GM03348 (cell line): ENCODE measurements around the gene GRIK5.
A peak's percentile ranks its signal among the peaks of the same experiment; 100 is the strongest.
"Not testable (repeated sequence)": the region's sequence is repeated elsewhere in the genome, so short reads cannot be mapped to it uniquely, and the experiment has no call there.

Source experiments
- DNase-seq: peaks from one replicate; pipeline ENCODE4 v3.0.0; 2012; ENCODE audit warnings: low spot score

The GRIK5 gene

GRCh38 chr19:42010245-42011126 is 59.5 kb downstream of the GRIK5 start:
- peak; percentile 62 for DNase-seq

- DNase-seq: no peak
These were observed 63.4 kb downstream of the GRIK5 start for GRCh38 chr19:42006569-42006968.

- DNase-seq: no peak
These were observed 64.5 kb downstream of the GRIK5 start for GRCh38 chr19:42005504-42005903.

- DNase-seq: no peak
These were observed 66.3 kb downstream of the GRIK5 start for GRCh38 chr19:42003506-42004294.

- DNase-seq: no peak
These were observed 70.2 kb downstream of the GRIK5 start for GRCh38 chr19:41999878-42000208.

- no peak for DNase-seq
These were observed 70.7 kb downstream of the GRIK5 start for GRCh38 chr19:41999071-41999877.

- peak; percentile 89 for DNase-seq
These were observed 71.6 kb downstream of the GRIK5 start for GRCh38 chr19:41998246-41999020.

- DNase-seq: no peak
These were observed 72.2 kb downstream of the GRIK5 start for GRCh38 chr19:41997851-41998229.

GRCh38 chr19:41997121-41997850 is 72.7 kb downstream of the GRIK5 start:
- peak; percentile 91 for DNase-seq

- DNase-seq: no peak
These were observed 73.8 kb downstream of the GRIK5 start for GRCh38 chr19:41995959-41996797.

- no peak for DNase-seq
These were observed 74.7 kb downstream of the GRIK5 start for GRCh38 chr19:41994994-41995958.

- DNase-seq: no peak
These were observed 75.5 kb downstream of the GRIK5 start for GRCh38 chr19:41994521-41994971.

- DNase-seq: peak; percentile 93
These were observed 76.2 kb downstream of the GRIK5 start, which contains the start of gene ATP1A3 for GRCh38 chr19:41993612-41994483. Gene ATP1A3, minus strand, starts transcription at chr19:41994230. Its CDS starts 154 bp downstream, at chr19:41994076.

GRCh38 chr19:41991925-41992569 is 78.0 kb downstream of the GRIK5 start:
- DNase-seq: not testable (repeated sequence)

GRCh38 chr19:41991025-41991424 is 79.0 kb downstream of the GRIK5 start:
- DNase-seq: no peak

GRCh38 chr19:41990615-41991014 is 79.4 kb downstream of the GRIK5 start:
- DNase-seq: no peak

- DNase-seq: no peak
These were observed 80.0 kb downstream of the GRIK5 start for GRCh38 chr19:41990028-41990427.
